DMS114 treated with DMSO at 0.1 percent for 48 hours (cell line): ENCODE data around the gene ITPR1.

Source experiments
- DNase-seq: peaks from one replicate; lab custom pipeline; 2025; ENCODE audit not compliant: unreplicated experiment; lab: John Stamatoyannopoulos, UW

ITPR1 gene

GRCh38 chr3:4678320-4678719, 185.2 kb downstream of the ITPR1 start:
- no peak for DNase-seq

- DNase-seq = no peak
Measured at GRCh38 chr3:4680227-4680691, 187.1 kb downstream of the ITPR1 start.

GRCh38 chr3:4680871-4681300, 187.7 kb downstream of the ITPR1 start:
- DNase-seq = no peak

GRCh38 chr3:4681301-4681700, 188.2 kb downstream of the ITPR1 start:
- no peak for DNase-seq

GRCh38 chr3:4684117-4684516, 191.0 kb downstream of the ITPR1 start:
- DNase-seq = no peak

DNA sequence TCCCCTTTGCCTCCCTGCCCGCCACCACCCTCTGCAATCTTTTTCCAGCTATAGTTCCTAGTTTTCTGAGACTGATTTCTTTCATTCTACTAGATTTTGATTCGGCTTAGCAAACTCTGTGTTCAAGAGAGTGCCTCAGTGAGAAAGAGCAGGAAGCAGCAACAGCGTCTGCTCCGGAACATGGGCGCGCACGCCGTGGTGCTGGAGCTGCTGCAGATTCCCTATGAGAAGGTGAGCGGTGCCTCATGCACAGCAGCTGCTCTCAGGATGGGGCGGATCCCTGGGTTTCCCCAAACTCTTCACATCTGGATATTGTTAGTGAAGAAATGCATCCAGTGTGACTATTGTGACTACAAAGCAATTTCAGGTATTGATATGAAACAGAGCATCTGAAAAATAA, 191.8 kb downstream of the ITPR1 start:
- no peak for DNase-seq

DNA sequence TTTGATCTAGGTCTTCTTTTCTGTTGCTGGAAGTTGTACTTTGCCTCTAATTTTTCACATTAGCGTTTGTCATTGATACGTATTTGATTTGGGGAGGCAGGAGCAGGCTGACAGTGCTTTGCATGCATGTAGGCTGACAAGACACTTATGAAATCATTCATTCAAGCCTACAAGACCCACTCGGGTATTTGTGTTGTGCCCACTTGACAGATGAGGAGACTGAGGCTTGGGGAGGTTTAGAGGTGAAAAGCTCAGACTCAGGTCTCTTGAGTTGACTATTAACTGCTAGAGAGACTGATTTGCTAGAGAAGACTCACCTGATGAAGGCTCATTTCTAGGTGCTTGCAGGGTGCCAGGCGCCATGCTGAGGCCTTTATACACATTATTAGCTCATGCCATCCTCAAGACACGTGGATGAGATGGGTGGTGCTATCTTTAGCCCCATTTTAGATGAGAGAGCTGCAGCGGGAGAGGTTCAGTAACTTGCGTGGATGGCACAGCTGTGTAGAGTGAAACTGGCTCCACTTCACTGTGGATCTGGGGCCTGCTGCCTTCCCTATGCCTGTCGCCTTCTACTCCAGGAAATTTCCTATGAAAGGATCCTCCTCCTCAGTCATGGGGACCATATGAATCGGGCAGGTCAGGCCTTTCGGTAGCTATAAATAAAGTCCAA, 192.7 kb downstream of the ITPR1 start:
- no peak for DNase-seq

GRCh38 chr3:4686619-4687018, 193.5 kb downstream of the ITPR1 start:
- DNase-seq = no peak

DNA sequence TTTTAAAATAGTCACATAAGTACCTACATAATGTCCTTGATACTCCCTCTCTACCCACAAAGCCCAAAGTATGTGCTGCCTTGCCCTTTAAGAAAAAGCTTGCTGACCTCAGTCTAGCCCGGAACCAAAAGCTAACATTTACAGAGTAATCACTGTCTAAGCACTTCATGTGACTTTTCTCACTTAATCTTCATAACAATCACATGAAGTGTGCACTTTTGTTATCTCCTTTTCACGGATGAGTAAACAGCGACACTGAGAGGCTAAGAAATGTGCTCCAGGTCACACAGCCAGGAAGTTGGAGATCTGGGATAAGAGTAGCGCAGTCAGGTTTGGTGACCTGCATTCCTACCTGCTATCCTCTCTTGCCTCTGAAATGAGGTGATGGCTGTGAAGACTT, 194.0 kb downstream of the ITPR1 start:
- DNase-seq = no peak

DNA sequence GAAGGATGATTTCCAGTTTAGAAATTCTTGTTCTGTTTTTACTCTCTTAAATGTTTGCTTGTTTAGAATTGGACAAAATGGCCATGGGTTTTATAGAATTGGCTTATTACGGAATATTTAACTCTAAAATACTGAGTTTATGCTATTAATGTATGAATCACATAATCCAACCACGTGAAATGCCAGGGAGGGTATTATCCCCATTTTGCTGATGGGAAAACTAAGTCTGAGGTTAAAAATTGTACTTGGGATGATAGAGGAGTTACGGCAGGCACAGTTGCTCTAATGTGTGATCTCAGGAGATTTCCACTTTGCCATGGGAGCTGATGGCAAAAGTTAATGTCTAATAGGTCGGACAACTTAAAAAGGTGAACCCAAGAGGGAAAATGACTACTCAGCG, 194.4 kb downstream of the ITPR1 start:
- DNase-seq = no peak

- no peak for DNase-seq
Measured at GRCh38 chr3:4688411-4688810, 195.3 kb downstream of the ITPR1 start.

DNA sequence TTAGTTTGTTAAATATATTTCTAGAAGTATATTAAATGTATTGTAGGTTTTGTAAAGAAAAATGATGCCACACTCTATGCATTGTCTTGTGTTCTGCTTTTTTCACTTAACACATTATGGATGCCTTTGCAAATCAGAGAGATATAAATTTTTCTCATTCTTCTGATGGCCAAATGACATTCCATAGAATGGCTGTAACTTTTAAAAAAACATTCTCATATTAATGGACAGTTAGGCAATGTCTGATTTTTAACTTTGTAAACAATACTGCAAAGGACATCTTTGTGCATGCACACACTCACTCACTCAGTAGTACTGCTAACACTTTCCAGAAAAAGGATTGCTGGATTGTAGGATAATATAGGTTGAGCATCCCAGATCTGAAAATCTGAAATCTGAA, 195.9 kb downstream of the ITPR1 start:
- DNase-seq = no peak

GRCh38 chr3:4690277-4690676, 197.1 kb downstream of the ITPR1 start:
- DNase-seq = no peak

- DNase-seq = no peak
Measured at GRCh38 chr3:4693620-4694019, 200.5 kb downstream of the ITPR1 start.

DNA sequence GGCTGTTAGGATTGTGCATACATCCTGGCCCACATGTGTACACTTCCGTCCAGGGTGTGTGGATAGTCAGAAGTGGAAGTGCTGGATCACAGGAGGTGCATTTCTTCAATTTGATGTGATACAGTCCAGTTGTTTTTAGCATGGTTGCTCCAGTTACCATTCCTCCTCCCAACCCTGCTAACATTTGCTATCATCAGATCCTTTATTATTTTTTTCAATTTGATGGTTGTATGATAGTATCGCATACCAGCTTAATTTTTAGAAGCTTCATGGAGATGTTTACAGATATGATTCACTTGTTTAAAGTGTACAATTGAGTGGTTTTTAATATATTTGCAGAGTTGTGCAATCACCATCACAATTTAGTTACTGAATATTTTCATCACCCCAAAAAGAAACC, 202.7 kb downstream of the ITPR1 start:
- DNase-seq = no peak

- DNase-seq = no peak
Measured at GRCh38 chr3:4696266-4696665, 203.1 kb downstream of the ITPR1 start.

DNA sequence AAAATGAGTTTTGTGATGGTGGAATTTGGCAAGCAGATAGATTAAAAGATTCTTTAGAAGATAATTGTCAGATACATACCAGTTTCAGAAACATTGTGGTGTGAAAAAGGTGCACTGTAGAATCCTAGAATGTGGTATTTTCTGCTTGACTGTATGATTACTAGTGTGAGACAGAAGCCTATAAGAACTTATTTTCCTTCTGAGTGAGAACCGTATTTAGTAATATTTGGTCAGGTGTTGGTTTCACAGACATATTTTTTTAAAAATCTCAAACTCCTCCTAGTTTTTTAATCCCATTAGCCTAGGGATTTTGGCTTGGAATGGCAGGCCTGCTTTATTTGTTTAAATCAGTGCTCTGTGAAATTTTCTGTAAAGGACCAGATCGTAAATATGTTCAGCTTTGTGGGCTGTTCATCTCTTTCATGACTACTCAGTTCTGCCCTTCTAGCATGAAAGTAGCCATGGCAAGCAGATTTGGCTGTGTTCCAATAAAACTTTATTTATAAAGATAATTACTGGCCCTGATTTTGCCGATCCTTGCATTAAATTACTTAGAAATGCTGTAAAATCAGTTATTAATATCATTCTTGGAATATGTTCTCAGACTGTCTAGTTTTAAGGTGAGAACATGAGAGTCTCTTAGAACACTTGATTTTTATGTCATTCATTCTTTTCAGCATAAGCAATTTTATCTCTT, 205.1 kb downstream of the ITPR1 start:
- no peak for DNase-seq

DNA sequence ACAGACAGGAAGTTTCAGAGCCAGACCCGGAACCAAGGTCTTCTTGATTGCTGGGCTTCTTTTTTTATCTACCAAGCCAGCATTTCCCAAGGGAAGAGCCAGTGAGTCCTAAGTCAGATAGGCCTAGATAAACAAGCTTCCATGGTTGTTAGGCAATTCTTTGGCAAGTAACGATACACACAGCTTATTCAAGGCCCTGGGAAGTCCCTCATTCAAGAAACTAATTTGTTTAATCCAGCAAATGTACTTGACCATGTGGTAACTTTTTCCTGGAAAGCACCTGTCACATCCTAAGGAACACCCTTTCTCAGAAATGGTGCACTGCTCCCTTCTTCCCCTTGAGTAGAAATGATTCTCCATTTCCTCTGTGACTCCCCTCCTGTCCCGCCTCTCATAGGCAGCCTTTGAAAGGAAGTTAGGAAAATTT, 209.9 kb downstream of the ITPR1 start:
- no peak for DNase-seq

- no peak for DNase-seq
Measured at GRCh38 chr3:4704552-4704951, 211.4 kb downstream of the ITPR1 start.

GRCh38 chr3:4707324-4707723, 214.2 kb downstream of the ITPR1 start:
- no peak for DNase-seq

DNA sequence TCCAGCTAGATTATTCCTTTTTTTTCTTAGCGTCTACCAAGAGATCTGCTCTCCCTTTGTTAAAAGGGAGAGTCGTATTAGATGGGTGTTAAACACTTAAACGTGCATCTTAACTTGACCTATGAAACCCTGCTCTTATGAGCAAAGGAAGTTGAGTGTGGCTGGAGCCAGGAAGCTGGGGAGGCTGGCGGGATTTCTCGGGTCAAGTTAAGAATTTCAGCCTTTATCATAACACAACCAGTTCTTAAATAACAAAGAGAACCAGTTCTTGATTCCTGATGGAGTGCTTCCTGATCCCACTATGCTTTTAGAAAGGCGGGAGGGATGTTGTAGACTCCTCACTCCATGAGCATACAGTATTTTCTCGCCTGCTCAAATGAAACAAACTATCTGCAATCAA, 215.1 kb downstream of the ITPR1 start:
- no peak for DNase-seq

- no peak for DNase-seq
Measured at GRCh38 chr3:4709341-4709740, 216.2 kb downstream of the ITPR1 start.

- DNase-seq = no peak
Measured at GRCh38 chr3:4710191-4710590, 217.0 kb downstream of the ITPR1 start.
